ENCODE data around the gene ERGIC3.

ERGIC3 gene

DNA sequence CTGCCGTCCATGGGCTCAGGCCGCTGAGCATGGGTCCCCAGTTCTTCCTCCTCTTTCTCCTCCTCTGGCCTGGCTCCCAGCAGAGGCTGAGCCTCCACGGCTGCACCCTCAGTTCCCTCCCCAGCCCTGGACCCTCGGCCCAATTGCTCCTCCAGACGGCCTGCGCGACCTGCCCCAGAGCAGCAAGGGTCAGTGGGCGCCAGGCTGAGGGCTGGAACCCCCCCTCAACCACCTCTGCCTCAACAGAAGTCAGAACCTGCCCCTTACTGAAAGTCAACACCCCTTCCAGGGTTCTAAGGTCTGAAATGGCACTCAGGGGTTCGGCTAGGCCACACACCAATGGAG lies 57.9 kb downstream of the ERGIC3 start:
- no peak for DNase-seq

DNA sequence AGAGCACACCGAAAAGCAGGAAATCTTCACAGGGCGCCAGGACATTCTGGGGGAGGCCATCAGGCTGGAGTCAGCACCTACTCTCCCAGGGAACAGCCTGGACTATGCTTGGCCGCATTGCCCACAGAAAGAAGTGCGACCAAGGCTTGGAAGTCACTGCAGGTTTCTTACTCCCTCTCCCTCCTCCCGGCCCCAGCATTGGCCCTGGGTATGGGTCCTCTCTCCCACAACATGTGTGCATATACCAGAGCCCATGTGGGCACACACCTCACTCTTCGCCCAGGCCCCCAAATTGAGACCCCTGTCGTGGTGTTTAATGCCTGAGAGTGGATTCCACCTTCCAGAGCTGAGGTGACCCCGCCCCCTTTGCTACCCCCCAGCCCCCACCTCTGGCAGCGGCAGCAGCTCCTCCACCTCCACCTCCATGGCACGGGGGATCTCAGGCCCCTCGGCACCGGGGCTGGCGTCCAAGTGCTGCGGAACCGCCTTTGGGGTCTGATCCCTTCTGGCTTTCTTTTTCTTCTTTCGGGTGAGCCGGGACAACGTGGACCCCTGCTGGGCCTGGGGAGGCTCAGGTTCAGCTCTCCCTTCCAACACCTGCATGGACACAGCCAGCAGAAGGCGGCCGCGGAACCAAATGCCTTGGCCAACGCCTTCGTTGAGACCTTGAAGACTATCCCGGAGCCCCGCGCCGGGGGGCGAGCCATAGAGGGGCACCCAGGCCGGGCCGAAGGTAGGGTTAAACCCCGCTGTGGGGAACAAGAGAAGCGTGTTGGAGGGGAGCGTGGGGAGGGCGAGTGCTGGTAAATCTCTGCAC lies 58.5 kb downstream of the ERGIC3 start:
- no peak for DNase-seq

GRCh38 chr20:35600993-35601973 lies 59.4 kb downstream of the ERGIC3 start:
- peak; percentile 85 for DNase-seq

- DNase-seq: no peak
These were observed 60.1 kb downstream of the ERGIC3 start for GRCh38 chr20:35601990-35602389.

DNA sequence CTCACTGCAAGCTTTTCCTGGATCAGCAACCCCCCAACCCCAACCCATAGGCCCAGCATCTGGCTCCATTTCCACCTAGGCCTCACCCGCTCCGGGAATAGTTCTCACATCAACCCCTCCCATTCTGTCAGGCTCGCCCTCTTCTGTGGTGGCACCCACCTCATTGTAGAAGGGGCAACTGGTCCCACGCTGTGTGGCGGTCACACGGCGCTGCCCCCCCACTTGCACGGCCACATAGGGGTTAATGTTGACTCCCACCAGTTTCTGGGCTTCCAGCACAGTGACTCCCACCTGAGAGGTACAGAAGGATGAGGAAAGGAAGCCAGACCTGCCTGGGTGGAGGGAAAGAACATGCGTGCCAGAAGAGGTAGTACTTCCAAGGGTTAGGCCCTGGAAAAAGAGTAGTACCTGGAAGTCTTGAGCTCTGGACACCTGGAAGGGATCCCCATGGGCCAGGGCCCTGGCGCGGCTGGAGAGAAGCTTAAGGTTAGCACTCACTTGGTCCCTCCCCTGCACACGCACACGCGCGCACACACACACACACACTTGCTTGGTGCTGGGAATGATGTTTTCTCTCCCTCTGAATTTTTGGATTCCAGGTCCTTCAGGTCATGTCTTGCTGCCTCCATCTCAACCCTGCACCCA lies 61.1 kb downstream of the ERGIC3 start:
- DNase-seq: no peak

- no peak for DNase-seq
These were observed 62.0 kb downstream of the ERGIC3 start for GRCh38 chr20:35603695-35604448.

DNA sequence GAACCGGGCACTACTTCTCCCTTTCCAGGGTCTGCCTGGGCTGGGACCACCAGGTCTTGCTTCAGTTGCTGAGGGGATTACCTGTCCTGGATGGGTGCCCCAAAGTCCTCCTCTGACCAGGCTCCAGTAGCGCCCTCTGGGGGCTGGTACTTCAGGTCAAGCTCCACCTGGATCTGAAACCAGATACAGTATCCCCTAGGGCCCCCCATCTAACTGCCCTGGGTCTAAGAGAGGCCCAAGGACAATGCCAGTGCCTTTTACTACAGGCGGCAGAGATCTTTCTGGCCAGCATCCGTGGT lies 62.5 kb downstream of the ERGIC3 start:
- peak; percentile 64 for DNase-seq

GRCh38 chr20:35606127-35606526 lies 64.2 kb downstream of the ERGIC3 start:
- no peak for DNase-seq
